GM06990 (cell line): ENCODE results near the gene QSOX1.

Experiments
- DNase-seq: peaks from one replicate; pipeline ENCODE4 v3.0.0-alpha.2; 2011; ENCODE audit not compliant: insufficient read length; ENCODE audit errors: extremely low read depth
- H3K27me3 ChIP-seq: replicated peaks from 2 replicates; pipeline ENCODE4 v1.6.0; 2011; ENCODE audit warnings: low read length; ENCODE audit not compliant: control insufficient read depth, insufficient read depth
- H3K36me3 ChIP-seq: 2 replicates; pipeline ENCODE4 v1.5.1; 2011; ENCODE audit warnings: low read length; ENCODE audit not compliant: control insufficient read depth, insufficient read depth
- H3K4me3 ChIP-seq: replicated peaks from 2 replicates; pipeline ENCODE4 v1.5.1; 2011; ENCODE audit warnings: low read depth, mild to moderate bottlenecking, control low read depth, low read length
- CTCF ChIP-seq: IDR thresholded peaks from 2 replicates; pipeline ENCODE4 v1.5.1; 2011; ENCODE audit warnings: low read length, control low read depth, mild to moderate bottlenecking, inconsistent platforms; ENCODE audit not compliant: insufficient read depth, poor library complexity, severe bottlenecking

Gene QSOX1

DNA sequence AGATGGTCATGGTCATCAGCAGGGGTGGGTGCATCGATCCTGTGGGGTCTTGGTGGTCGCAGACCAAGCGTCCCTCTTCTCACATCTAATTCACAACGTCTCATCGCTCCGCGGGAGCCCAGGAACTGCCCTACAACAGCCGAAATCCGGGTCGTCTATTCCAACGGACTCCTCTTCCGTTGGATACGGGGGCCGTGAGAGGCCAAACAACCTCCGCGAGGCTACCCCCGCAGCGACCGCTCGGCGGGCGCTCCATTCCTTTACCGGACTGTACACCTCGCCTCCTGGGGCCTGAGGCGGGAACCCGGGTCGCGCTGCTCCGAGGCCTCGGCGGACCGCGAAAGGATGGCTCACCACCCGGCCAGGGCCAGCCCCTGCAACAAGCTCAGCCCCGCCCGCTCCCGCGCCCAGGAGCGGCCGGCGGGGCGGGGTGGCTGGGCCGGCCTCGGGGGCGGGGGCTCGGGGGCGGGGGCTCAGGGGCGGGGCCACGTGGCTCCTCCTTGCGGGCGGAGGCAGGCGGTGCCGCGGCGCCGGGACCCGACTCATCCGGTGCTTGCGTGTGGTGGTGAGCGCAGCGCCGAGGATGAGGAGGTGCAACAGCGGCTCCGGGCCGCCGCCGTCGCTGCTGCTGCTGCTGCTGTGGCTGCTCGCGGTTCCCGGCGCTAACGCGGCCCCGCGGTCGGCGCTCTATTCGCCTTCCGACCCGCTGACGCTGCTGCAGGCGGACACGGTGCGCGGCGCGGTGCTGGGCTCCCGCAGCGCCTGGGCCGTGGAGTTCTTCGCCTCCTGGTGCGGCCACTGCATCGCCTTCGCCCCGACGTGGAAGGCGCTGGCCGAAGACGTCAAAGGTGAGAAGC, at the start of gene QSOX1:
Gene QSOX1, plus strand, starts transcription at position 545 of the 857 bp plus-strand sequence. Its CDS starts 39 bp downstream, at position 584.
- no peak for TF ChIP-seq CTCF
- peak; percentile 88 for DNase-seq
- Histone ChIP-seq H3K4me3 (peak within 1 kb of the TSS; percentile 89), H3K36me3 (no peaks in the 10 kb centered on the region), H3K27me3 (no peaks in the 10 kb centered on the region)

DNA sequence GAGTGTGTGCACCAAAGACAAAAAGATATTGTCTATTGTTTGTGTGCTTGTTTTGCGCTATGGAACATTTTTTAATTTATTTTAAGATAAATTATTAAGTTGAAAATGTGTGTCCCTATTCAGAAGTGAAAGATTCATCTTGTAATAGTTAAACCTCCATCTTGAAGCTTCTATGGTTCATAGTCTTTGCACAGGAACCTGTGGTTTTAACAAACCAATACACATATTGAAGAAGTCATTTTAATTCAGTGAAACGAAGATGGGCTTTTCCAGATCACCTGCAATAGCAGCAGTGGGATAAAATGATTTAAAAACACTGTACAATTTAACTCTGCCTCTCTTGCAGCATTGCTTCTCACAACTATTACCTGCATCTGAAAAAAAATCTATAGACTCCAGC, 42.6 kb upstream of the QSOX1 start:
- TF ChIP-seq CTCF = no peak
- peaks cover 3% of the 10 kb centered on the region; the same call in 1 of the 2 replicates for H3K36me3 ChIP-seq

GRCh38 chr1:180112984-180113647, 41.6 kb upstream of the QSOX1 start:
- no peaks in the 10 kb centered on the region for H3K27me3 ChIP-seq
- DNase-seq = no peak
- peaks cover 3% of the 10 kb centered on the region; the same call in 1 of the 2 replicates for H3K36me3 ChIP-seq
- H3K4me3 ChIP-seq = no peak overlapping the region
- TF ChIP-seq CTCF = no peak

More for the DNA sequence above, 42.6 kb upstream of the QSOX1 start:
- Histone ChIP-seq H3K27me3 (no peaks in the 10 kb centered on the region), H3K4me3 (no peak overlapping the region)
- no peak for DNase-seq

GRCh38 chr1:180114396-180114945, 40.2 kb upstream of the QSOX1 start:
- Histone ChIP-seq H3K36me3 (peaks cover 3% of the 10 kb centered on the region; the same call in 1 of the 2 replicates), H3K27me3 (no peaks in the 10 kb centered on the region), H3K4me3 (no peak overlapping the region)
- DNase-seq = no peak
- no peak for TF ChIP-seq CTCF

GRCh38 chr1:180116964-180117763, 37.5 kb upstream of the QSOX1 start:
- H3K27me3 ChIP-seq = no peaks in the 10 kb centered on the region
- H3K4me3 ChIP-seq = no peak overlapping the region
- no peaks in the 10 kb centered on the region; the same call in 1 of the 2 replicates for H3K36me3 ChIP-seq
- no peak for TF ChIP-seq CTCF
- DNase-seq = peak; percentile 9
